Middle frontal gyrus (tissue), 1 donor: ENCODE measurements around the gene ISG20.

Source experiments
- DNase-seq: peaks from one replicate; pipeline ENCODE4 v3.0.0-alpha.2; 2015; ENCODE audit warnings: low spot score; ENCODE audit errors: extremely low spot score

ISG20 gene

DNA sequence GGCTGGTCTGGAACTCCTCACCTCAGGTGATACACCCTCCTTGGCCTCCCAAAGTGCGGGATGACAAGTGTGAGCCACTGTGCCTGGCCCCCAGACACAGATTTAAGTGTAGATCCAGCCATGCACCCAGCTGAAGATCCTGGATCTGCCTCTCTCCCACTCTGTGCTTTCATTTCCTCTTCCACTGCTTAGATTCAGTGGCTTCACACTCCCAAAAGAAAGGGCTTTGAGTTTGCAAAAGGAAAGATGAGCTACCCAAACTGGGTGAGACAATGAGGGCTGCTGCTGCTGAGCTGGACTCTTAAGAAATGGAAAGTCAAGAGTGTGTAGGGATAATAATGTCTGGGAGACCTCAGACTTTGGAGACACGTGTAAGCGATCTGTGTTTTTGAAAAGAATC is 45.5 kb downstream of the ISG20 start:
- DNase-seq, result no peak

- no peak for DNase-seq
These were observed 47.4 kb downstream of the ISG20 start for GRCh38 chr15:88686166-88686565.

GRCh38 chr15:88688394-88688933 is 49.6 kb downstream of the ISG20 start:
- no peak for DNase-seq

- DNase-seq, result no peak
These were observed 51.5 kb downstream of the ISG20 start for GRCh38 chr15:88690331-88690730.

DNA sequence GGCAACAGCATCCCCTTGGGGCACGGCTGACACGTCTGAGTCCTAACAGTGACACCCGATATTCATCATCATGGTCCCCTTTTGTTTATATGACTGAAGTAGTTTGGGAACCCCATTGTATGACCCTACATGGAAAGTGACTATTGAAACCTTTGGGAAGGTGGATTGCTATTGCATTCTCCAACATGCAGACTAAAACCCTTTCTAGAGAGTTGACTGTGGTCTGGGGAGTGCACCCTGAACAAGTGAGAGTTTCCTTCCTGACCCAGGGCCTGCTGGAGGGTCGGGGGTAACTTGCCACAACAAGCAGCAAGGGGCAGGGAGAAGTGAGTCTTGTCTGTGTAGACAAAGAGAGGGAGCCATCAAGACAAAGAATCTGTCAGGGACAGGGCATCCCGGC is 54.4 kb downstream of the ISG20 start:
- no peak for DNase-seq

DNA sequence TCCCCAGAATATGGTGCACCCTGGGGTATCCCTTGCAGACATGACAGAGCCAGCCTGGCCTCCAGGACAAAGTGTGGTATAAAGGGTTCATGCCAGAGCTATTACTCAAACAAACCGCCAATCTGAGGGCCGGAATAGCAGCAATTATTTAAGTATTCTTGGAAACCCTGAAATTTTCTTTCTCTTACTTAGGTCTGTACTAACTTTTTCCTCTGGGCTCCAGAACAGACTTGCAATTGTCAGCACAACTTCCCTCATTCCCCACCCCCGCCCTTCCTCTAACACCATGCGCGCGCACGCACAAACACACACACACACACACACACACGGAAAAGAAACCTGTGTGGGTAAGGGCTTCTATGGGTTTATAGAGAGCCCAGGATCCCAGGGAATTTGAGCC is 56.3 kb downstream of the ISG20 start:
- DNase-seq, result no peak

GRCh38 chr15:88695691-88696251 is 57.0 kb downstream of the ISG20 start:
- DNase-seq, result no peak

DNA sequence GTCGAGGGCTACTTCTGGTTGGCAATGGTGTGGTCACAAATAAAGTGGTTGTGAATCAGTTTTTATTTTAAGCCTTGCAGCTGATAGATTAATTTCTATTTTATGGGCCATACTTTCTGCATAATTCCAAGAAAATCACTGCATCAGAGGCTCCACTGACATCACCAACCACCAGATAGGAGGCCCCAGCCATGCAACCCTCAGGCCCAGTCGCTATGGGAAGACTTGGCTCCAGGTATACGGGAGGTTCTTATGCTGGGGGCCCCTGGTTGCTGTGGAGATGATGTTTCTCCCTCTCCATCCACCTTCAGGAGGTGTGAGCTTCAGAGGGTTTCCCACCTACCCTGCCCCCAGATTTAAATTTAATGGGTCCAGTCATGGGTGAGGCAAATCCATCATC is 57.4 kb downstream of the ISG20 start:
- no peak for DNase-seq

DNA sequence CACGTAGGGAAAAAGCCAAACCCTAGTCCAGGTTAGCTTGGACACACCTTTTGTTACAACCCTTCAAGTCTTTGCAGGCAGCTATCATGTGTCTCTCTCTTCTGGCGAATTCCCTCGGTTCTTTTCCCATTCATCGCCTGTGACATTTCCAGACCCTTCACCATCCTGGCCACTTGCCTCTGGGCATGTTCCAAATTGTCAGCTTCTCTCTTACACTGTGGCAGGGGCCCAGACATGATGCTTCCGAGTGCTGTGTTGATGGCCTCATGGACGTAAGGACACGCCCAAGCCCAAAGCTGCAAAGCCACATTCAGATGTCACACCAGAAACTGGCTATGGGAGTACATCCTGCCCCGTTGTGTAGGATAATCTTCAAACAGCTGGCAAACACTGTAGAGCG is 58.5 kb downstream of the ISG20 start:
- DNase-seq, result no peak

DNA sequence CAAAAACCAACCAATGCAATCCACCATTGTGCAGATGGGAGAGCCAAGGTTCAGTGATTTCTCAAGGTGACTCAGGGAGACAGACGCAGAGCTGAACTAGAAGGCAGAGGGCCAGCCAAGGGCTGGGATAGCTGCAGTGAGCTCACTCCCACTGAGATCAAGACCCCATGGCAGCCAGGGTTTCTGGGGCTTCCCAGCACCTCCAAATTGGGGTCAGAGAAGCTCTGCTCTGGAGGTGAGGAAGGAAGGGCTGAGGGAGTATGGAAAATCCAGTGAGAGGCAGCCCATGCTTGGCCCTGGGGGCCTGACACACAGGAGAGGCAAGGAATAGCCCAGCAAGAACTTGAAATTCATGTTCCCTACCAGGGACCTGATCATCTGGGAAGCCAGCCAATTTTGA is 61.0 kb downstream of the ISG20 start:
- no peak for DNase-seq

- no peak for DNase-seq
These were observed 61.9 kb downstream of the ISG20 start for GRCh38 chr15:88700716-88701115.

- DNase-seq, result no peak
These were observed 62.8 kb downstream of the ISG20 start for GRCh38 chr15:88701561-88702095.

- DNase-seq, result no peak
These were observed 64.2 kb downstream of the ISG20 start for GRCh38 chr15:88702983-88703382.

DNA sequence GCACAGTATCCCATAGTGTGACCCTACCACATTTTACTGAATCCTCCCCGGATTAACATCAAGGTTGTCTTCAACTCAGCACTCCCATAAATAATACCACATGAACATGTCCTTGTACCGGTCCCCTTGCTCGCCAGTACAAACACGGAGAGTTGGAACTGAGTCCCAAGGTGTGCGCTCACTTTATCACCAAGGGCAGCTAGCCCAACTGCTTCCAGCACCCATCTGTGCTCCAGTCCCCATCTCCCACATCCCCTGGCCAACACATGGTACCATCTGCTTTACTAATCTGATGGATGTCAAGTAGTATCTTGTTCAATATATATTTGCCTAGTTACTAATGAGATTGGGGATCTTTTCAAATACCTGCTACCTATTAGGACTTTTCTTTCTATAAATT is 64.7 kb downstream of the ISG20 start:
- DNase-seq, result no peak

GRCh38 chr15:88704791-88705768 is 66.3 kb downstream of the ISG20 start:
- no peak for DNase-seq

DNA sequence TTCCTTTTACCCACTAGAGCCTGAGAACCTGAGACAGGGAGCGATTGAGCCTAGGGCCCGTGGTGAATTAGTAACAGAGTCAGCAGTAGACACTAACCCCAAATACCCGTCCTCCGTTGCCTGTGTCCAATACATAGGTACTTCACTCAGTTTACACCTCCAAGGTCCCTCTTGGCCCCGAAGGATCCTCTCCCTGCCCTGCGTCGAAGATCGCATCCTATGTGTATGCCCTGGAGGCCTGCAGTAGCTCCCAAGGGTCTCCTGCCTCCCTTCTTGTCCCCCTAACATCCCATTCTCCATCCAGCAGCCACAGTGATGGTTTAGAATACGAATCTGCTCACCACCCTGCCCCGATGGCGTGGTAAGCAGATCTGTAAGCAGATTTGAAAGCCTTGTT is 67.0 kb downstream of the ISG20 start:
- DNase-seq, result no peak
